H1 (cell line): ENCODE results near the gene PTH2R. TPM values are rescaled to one million over a fixed set of nuclear protein-coding genes. Genes with fewer than 3 reads are reported as not detected.

Source experiments
- CTCF ChIA-PET: fragments of 300-600 bp; sonication (Branson Sonifier 250); formaldehyde crosslinking; loops from one replicate; lab custom pipeline; 2021; ENCODE audit not compliant: partially characterized antibody; lab: Charles Lee
- POLR2A ChIA-PET: fragments of 300-600 bp; sonication (Branson Sonifier 250); formaldehyde crosslinking; loops from one replicate; lab custom pipeline; 2021; ENCODE audit warnings: inconsistent platforms; ENCODE audit not compliant: partially characterized antibody; lab: Charles Lee
- DNase-seq, 2 experiments: peaks; one replicate each; pipeline versions ENCODE4 v3.0.0 to v3.0.0-alpha.2; 2010 to 2022; ENCODE audit warnings: low spot score in 2 of 2, low read depth in 1 of 2, mixed read lengths in 1 of 2
- FAIRE-seq: peaks from 2 replicates; lab custom pipeline; 2011; peaks lifted over from hg19 to GRCh38; lab: Jason Lieb, UNC
- H2AFZ ChIP-seq: 2 replicates; pipeline ENCODE4 v1.8.1; 2012; ENCODE audit warnings: low read length, inconsistent platforms
- H2AK5ac ChIP-seq: 2 replicates; pipeline ENCODE4 v1.6.1; 2013; ENCODE audit warnings: low read depth, low read length
- H2BK120ac ChIP-seq: replicated peaks from 2 replicates; pipeline ENCODE3; 2013; ENCODE audit warnings: low read depth, low read length, inconsistent platforms
- H2BK12ac ChIP-seq: 2 replicates; pipeline ENCODE4 v1.6.1; 2013; ENCODE audit warnings: low read depth, low read length
- H2BK15ac ChIP-seq: 2 replicates; pipeline ENCODE4 v1.6.1; 2013; ENCODE audit warnings: low read length
- H2BK20ac ChIP-seq: 2 replicates; pipeline ENCODE4 v1.6.1; 2013; ENCODE audit warnings: low read length
- H2BK5ac ChIP-seq: 2 replicates; pipeline ENCODE4 v1.6.1; 2013; ENCODE audit warnings: low read depth, low read length
- H3K14ac ChIP-seq: 2 replicates; pipeline ENCODE4 v1.6.1; 2013; ENCODE audit warnings: inconsistent platforms; ENCODE audit not compliant: insufficient read length
- H3K18ac ChIP-seq: 2 replicates; pipeline ENCODE4 v1.6.1; 2013; ENCODE audit warnings: low read length; ENCODE audit errors: extremely low read depth
- H3K23ac ChIP-seq: 2 replicates; pipeline ENCODE4 v1.6.1; 2013; ENCODE audit warnings: inconsistent platforms; ENCODE audit not compliant: insufficient read length
- H3K23me2 ChIP-seq: 2 replicates; pipeline ENCODE4 v1.6.1; 2013; ENCODE audit warnings: low read depth, low read length
- H3K27ac ChIP-seq: 2 replicates; pipeline ENCODE4 v1.6.1; 2011; ENCODE audit warnings: low read depth, low read length, inconsistent platforms
- H3K27me3 ChIP-seq, 4 experiments: replicated peaks in 1 of 4; 1 replicate in 1 of 4; 2 replicates in 3 of 4; pipeline versions ENCODE4 v1.6.1 to v1.8.1; 2011 to 2013; ENCODE audit warnings: low read length in 3 of 4, mild to moderate bottlenecking in 3 of 4, inconsistent platforms in 2 of 4, mixed read lengths in 2 of 4, moderate library complexity in 1 of 4; ENCODE audit not compliant: control insufficient read depth in 3 of 4, insufficient read depth in 3 of 4; ENCODE audit errors: extremely low read depth in 1 of 4
- H3K36me3 ChIP-seq, 4 experiments: 2 replicates each; pipeline versions ENCODE4 v1.6.1 to v1.8.1; 2011 to 2013; ENCODE audit warnings: mild to moderate bottlenecking in 4 of 4, low read length in 3 of 4, moderate library complexity in 2 of 4, control low read depth in 1 of 4, inconsistent platforms in 1 of 4; ENCODE audit not compliant: insufficient read depth in 4 of 4, control insufficient read depth in 2 of 4
- H3K4ac ChIP-seq: replicated peaks from 2 replicates; pipeline ENCODE3; 2013; ENCODE audit warnings: low read length, low read depth, mixed read lengths, inconsistent platforms; ENCODE audit not compliant: insufficient read length
- H3K4me1 ChIP-seq, 4 experiments: replicated peaks in 1 of 4; 1 replicate in 1 of 4; 2 replicates in 3 of 4; pipeline versions ENCODE4 v1.6.1 to v1.8.1; 2011 to 2013; ENCODE audit warnings: low read length in 3 of 4, inconsistent platforms in 2 of 4, mixed read lengths in 1 of 4; ENCODE audit not compliant: insufficient read depth in 4 of 4, control insufficient read depth in 3 of 4
- H3K4me2 ChIP-seq, 2 experiments: 2 replicates each; pipeline versions ENCODE4 v1.6.1 to v1.8.1; 2011 to 2013; ENCODE audit warnings: low read depth in 2 of 2, low read length in 2 of 2, control low read depth in 1 of 2, inconsistent platforms in 1 of 2, mild to moderate bottlenecking in 1 of 2; ENCODE audit not compliant: insufficient read depth in 1 of 2
- H3K4me3 ChIP-seq, 4 experiments: fragments of 200-600, 300-600 bp in 1 of 4; sonication (generic), shearing (Covaris generic), sonication (Bioruptor Twin) in 1 of 4; 2 replicates each; pipeline versions ENCODE4 v1.5.1 to v1.8.1; 2011 to 2016; ENCODE audit warnings: low read length in 4 of 4, low read depth in 3 of 4, control low read depth in 2 of 4, inconsistent platforms in 2 of 4, mild to moderate bottlenecking in 2 of 4, mixed read lengths in 1 of 4, moderate library complexity in 1 of 4; ENCODE audit not compliant: insufficient read depth in 2 of 4; ENCODE audit errors: extremely low read depth in 1 of 4
- H3K56ac ChIP-seq: replicated peaks from 2 replicates; pipeline ENCODE3; 2013; ENCODE audit warnings: low read depth, mild to moderate bottlenecking, mixed read lengths, low read length, inconsistent platforms; ENCODE audit not compliant: insufficient read length
- H3K79me1 ChIP-seq: 2 replicates; pipeline ENCODE4 v1.6.1; 2013; ENCODE audit warnings: low read depth, low read length, control low read depth
- H3K79me2 ChIP-seq, 2 experiments: 2 replicates each; pipeline versions ENCODE4 v1.6.1 to v1.8.1; 2012 to 2013; ENCODE audit warnings: low read length in 2 of 2, mild to moderate bottlenecking in 2 of 2, inconsistent platforms in 1 of 2; ENCODE audit not compliant: insufficient read depth in 2 of 2, control insufficient read depth in 1 of 2
- H3K9ac ChIP-seq, 4 experiments: replicated peaks in 1 of 4; 1 replicate in 1 of 4; 2 replicates in 3 of 4; pipeline versions ENCODE4 v1.6.1 to v1.8.1; 2011 to 2013; ENCODE audit warnings: low read depth in 3 of 4, low read length in 3 of 4, control low read depth in 2 of 4, mild to moderate bottlenecking in 2 of 4, moderate library complexity in 2 of 4, inconsistent platforms in 1 of 4; ENCODE audit errors: extremely low read depth in 1 of 4
- H3K9me3 ChIP-seq, 2 experiments: 2 replicates each; pipeline versions ENCODE4 v1.6.1 to v1.8.1; 2012 to 2013; ENCODE audit warnings: mild to moderate bottlenecking in 2 of 2, moderate library complexity in 2 of 2, control low read depth in 1 of 2, inconsistent platforms in 1 of 2, low read depth in 1 of 2, low read length in 1 of 2, mixed read lengths in 1 of 2; ENCODE audit not compliant: insufficient read depth in 2 of 2
- H4K20me1 ChIP-seq, 2 experiments: replicated peaks in 1 of 2; 2 replicates each; pipeline versions ENCODE3 to v1.8.1; 2011 to 2013; ENCODE audit warnings: inconsistent platforms in 2 of 2, low read length in 2 of 2, mild to moderate bottlenecking in 1 of 2; ENCODE audit not compliant: insufficient read depth in 2 of 2, control insufficient read depth in 1 of 2
- H4K5ac ChIP-seq: 2 replicates; pipeline ENCODE4 v1.6.1; 2013; ENCODE audit warnings: low read length, low read depth, mixed read lengths, inconsistent platforms; ENCODE audit not compliant: insufficient read length
- H4K8ac ChIP-seq: 2 replicates; pipeline ENCODE4 v1.8.0; 2013; ENCODE audit warnings: mild to moderate bottlenecking, moderate library complexity, low read length, inconsistent platforms; ENCODE audit not compliant: insufficient read depth; ENCODE audit errors: extremely low read depth
- H4K91ac ChIP-seq: replicated peaks from 2 replicates; pipeline ENCODE3; 2013; ENCODE audit warnings: low read length, mixed read lengths, inconsistent platforms; ENCODE audit not compliant: insufficient read length
- CHD1 ChIP-seq: IDR thresholded peaks from 2 replicates; pipeline ENCODE4 v1.6.1; 2012; ENCODE audit warnings: low read depth, low read length, improper control_type of control experiment
- CREB1 ChIP-seq: IDR thresholded peaks from 2 replicates; pipeline ENCODE4 v1.6.1; 2012; ENCODE audit warnings: inconsistent platforms
- HDAC6 ChIP-seq: IDR thresholded peaks from one replicate; pipeline ENCODE4 v1.7.1; 2012; ENCODE audit warnings: low read depth, mild to moderate bottlenecking, inconsistent platforms, low read length, moderate library complexity
- KDM4A ChIP-seq: IDR thresholded peaks from one replicate; pipeline ENCODE4 v1.7.1; 2012; ENCODE audit warnings: low read depth, mild to moderate bottlenecking, moderate library complexity, low read length, inconsistent platforms; ENCODE audit not compliant: severe bottlenecking
- RAD21 ChIP-seq, 2 experiments: IDR thresholded peaks in 1 of 2; conservative IDR thresholded peaks in 1 of 2; 2 replicates each; pipeline ENCODE4 v1.6.1; 2011; ENCODE audit warnings: low read depth in 2 of 2, low read length in 2 of 2, improper control_type of control experiment in 1 of 2, inconsistent platforms in 1 of 2, mild to moderate bottlenecking in 1 of 2, moderate library complexity in 1 of 2
- RXRA ChIP-seq: IDR thresholded peaks from 2 replicates; pipeline ENCODE4 v1.6.1; 2011; ENCODE audit warnings: low read depth, mild to moderate bottlenecking, low read length, moderate library complexity; ENCODE audit not compliant: insufficient read depth
- SP1 ChIP-seq: IDR thresholded peaks from 2 replicates; pipeline ENCODE4 v1.6.1; 2011; ENCODE audit warnings: low read depth, low read length
- TCF12 ChIP-seq: IDR thresholded peaks from 2 replicates; pipeline ENCODE4 v1.6.1; 2011; ENCODE audit warnings: low read depth, mild to moderate bottlenecking, low read length
- YY1 ChIP-seq: IDR thresholded peaks from 2 replicates; pipeline ENCODE4 v1.6.1; 2011; ENCODE audit warnings: low read depth, mild to moderate bottlenecking, low read length
- WGBS, 2 experiments: shearing (Covaris generic) in 1 of 2; methylation state at CpG; one replicate each; pipeline versions ENCODE4 v1.1.6 to v1.1.7; 2013 to 2015; ENCODE audit warnings: low lambda C conversion rate in 2 of 2, mixed read lengths in 2 of 2, inconsistent platforms in 1 of 2, low coverage in 1 of 2, missing lambda C conversion rate in 1 of 2; ENCODE audit not compliant: insufficient replicate concordance in 2 of 2, insufficient coverage in 1 of 2, insufficient read length in 1 of 2; ENCODE audit errors: extremely low coverage in 1 of 2, missing lambda C conversion rate in 1 of 2; 5-methylcytosine and 5-hydroxymethylcytosine counted together
- polyA plus RNA-seq, 7 experiments: library from polyadenylated mRNA; depleted of rRNA in 3 of 7; stranded (reverse) in 5 of 7; unstranded in 2 of 7; fragments of >200 nt in 5 of 7; fragments of 200-250 nt in 2 of 7; gene quantifications; 1 replicate in 5 of 7; 2 replicates in 1 of 7; 4 replicates in 1 of 7; pipeline versions ENCODE4 v1.2.1 to v1.2.3, GENCODE V29; 2011 to 2013; ENCODE audit warnings: missing spikeins in 2 of 7, mixed read lengths in 2 of 7
- total RNA-seq: library from RNA; stranded (reverse); fragmentation: NEBNext Ultra II Directional; extraction: Animal tissue kit (Norgen Biotek cat#: 25700); gene quantifications from 2 replicates; pipeline ENCODE4 v1.2.1, GENCODE V29; 2021

Gene PTH2R
- total and polyA plus RNA-seq, 2 of the 8 experiments (the other 6 are each of a cell fraction or from before 2014, with no cell fraction given) = 0.19 to 0.38 TPM

- no peak overlapping the region for H2BK15ac ChIP-seq
- H3K56ac ChIP-seq = no peak overlapping the region
- no peak overlapping the region for H2BK5ac ChIP-seq
- no peak for FAIRE-seq
- 75% methylated on average over 2 of the region's 2 CpGs; no CpG with 5 or more reads in 1 of the 2 experiments for WGBS, 2 experiments
- no peak overlapping the region for H4K91ac ChIP-seq
- no peak overlapping the region for H2BK120ac ChIP-seq
- no peak overlapping the region for H3K14ac ChIP-seq
- H4K5ac ChIP-seq = no peak overlapping the region
- CTCF ChIA-PET = interaction anchor here (0.9 to 1.7 kb wide), 5 partner anchors 10 to 845 kb away, joined by 3 to 5 read pairs (median 4); no protein-coding TSS in a partner anchor
- no peak overlapping the region for H3K4me3 ChIP-seq
- no peaks in the 10 kb centered on the region for H3K9me3 ChIP-seq
- no peaks in the 10 kb centered on the region for H4K20me1 ChIP-seq
- H3K4me1 ChIP-seq = no peaks in the 10 kb centered on the region
- no peaks in the 10 kb centered on the region for H3K27me3 ChIP-seq
- no peak overlapping the region for H2AK5ac ChIP-seq
- TF ChIP-seq YY1 = no peak
- no peak for TF ChIP-seq HDAC6
- no peak for TF ChIP-seq SP1
- TF ChIP-seq TCF12 = no peak
- peak in 1 of 2 experiments; percentile 7; a peak in 1 of 4 replicates for TF ChIP-seq RAD21 (IDR thresholded peaks at IDR 0.05 in 1 of 2, conservative IDR thresholded peaks at IDR 0.05 in 1 of 2; ENCODE audit: low read depth in 2 of 2, low read length in 2 of 2)
- no peak for TF ChIP-seq CREB1
- no peak for TF ChIP-seq RXRA
- no peak for TF ChIP-seq CHD1
- TF ChIP-seq KDM4A = no peak
- H3K36me3 ChIP-seq = no peaks in the 10 kb centered on the region
- no peak for DNase-seq
- no peak overlapping the region for H3K4ac ChIP-seq
- no peaks in the 10 kb centered on the region for H3K79me2 ChIP-seq
- H2BK12ac ChIP-seq = no peak overlapping the region
- H3K23me2 ChIP-seq = no peaks in the 10 kb centered on the region
- H3K79me1 ChIP-seq = no peaks in the 10 kb centered on the region
- H3K27ac ChIP-seq = no peak overlapping the region
- no peak overlapping the region for H3K18ac ChIP-seq
- H4K8ac ChIP-seq = no peak overlapping the region
- no peak overlapping the region for H3K9ac ChIP-seq
- POLR2A ChIA-PET = no interaction called here
- no peak overlapping the region for H3K23ac ChIP-seq
- H2AFZ ChIP-seq = no peak overlapping the region
- no peak overlapping the region for H3K4me2 ChIP-seq
- H2BK20ac ChIP-seq = no peak overlapping the region
Measured at GRCh38 chr2:208489687-208490086, 83.1 kb downstream of the PTH2R start.
